GM18517 (cell line): ENCODE results near the gene SPOP.
"Not testable (repeated sequence)": the region's sequence is repeated elsewhere in the genome, so short reads cannot be mapped to it uniquely, and the experiment has no call there.

Experiments
- ATAC-seq: cut with Tn5 transposase; IDR thresholded peaks from one replicate; pipeline ENCODE4 v1.9.1; 2021; ENCODE audit warnings: mild to moderate bottlenecking, moderate library complexity; ENCODE audit not compliant: unreplicated experiment

The SPOP gene

DNA sequence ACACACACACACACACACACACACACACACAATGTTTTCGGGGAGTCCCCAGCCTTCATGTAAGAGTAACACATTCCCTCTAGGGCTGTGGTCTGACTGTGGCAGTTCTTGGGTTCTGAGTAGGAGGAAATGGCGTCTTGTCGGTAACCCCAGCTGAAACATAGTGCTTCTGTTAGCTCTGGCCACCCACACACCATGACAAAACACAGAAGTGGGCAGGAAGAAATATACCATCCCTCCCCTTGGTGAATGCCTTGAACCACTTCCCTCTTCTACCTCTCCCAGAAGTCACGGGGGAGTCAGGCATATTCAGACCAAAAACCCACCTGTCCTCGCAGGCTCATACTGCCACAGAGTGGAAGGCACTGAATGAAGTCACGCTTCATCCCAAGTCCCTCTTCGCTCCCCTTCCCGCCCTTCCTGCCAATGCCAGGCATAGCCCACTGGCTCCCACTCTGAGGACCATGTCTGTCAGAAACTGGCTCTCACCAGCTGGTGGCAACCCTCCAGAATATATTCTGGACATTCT is 18.4 kb upstream of the SPOP start:
- no peak for ATAC-seq

DNA sequence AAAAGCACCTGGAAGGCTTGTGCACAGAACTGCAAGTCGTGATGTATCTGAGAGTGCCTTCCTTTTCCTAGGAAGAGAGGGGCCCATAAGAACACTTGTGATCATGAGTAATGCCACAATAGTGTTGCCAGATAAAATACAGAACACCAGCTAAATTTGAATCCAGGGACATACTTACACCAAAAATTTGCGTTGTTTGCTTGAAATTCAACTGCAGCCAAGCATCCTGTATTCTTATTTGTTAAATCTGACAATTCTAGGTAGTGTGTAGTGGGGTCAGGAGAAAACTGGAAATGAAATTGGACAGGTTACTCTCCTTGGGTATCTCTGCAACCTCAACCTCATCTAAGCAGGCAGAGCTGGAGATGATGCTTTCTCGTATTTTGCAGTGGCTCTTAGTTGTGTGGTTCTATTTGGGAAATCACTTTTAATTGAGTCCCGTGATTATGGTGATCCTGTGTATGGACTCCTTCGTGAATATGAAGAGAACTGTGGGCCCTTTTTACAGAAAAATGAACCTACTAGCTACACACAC is 17.9 kb upstream of the SPOP start:
- ATAC-seq, result no peak

DNA sequence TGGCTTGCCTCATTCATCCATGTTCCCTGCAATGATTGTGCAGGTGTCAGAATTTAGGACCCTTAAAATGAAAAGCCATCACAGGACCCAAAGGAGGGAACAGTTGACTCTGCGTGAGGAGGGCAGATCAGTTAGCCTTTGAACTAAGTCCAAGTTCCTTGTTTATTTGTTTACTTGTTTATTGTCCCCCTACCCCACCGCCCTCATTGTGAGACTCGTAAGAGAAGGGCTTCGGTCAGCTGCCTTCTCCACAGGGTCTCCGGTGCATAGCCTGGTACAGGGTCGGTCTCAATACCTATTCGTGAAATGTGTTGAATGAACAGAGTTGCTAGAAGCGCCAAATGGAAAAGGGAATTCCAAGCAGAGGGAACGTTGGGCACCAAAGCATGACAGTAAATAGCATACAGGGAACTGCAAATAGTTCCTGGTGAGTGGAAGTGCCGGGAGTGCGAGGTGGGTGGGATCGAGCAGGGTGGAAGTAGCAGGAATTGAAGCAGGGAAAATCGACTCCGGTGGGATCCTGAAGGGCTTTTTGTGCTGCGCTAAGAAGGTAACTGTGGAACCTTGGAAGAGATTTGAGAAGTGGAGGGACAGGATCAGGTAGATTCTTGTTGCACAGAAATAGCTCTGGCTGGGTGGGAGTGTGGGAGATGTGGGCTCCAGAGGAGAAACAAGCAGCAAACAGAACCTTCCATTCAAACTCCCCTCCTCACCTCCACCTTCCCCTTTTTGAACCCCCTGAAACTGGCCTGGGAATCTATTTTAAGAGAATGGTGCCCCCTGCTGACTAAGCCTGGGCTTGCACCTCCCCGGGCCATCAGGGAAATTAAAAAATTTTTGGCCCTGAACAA is 17.2 kb upstream of the SPOP start:
- no peak for ATAC-seq

DNA sequence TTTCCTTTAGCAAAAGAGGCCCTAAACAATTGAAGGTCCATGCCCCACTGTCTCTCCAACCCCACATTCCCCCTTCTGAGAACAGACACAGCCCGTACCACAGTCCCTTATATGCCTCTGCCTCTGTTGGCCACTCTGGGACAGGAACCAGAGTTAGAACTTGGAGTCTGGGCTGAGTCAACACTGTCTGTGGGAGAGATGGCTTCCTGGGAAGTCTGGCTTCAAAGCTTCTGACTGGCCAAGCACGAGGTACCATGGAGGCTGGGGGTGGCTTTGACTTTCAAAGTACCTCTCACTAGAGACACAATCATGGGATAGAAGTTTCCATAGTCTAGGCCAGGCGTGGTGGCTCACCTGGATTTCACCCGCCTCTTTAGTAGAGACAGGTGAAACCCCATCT is 14.9 kb upstream of the SPOP start:
- no peak for ATAC-seq

GRCh38 chr17:49691677-49692191 is 13.8 kb upstream of the SPOP start:
- no peak for ATAC-seq

- no peak for ATAC-seq
Measured at GRCh38 chr17:49691086-49691676, 13.3 kb upstream of the SPOP start.

DNA sequence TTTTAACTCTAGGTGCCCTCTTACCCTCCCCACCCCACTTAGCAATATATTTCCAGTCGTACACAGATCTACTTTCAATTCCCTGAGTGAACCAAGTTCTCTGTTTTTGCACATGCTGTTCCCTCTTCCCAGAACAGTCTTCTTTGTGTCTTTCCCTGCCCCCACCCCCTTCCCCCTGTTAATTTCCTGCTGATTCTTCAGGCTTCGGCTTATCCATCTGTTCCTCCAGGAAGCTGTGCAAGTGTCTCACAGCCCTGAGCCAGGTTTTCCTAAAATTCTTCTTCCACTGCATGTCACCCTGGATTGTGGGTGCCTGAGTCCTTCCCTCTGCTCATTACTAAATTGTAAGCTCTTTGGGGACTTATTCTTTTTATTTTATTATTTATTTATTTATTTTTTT is 12.4 kb upstream of the SPOP start:
- no peak for ATAC-seq

DNA sequence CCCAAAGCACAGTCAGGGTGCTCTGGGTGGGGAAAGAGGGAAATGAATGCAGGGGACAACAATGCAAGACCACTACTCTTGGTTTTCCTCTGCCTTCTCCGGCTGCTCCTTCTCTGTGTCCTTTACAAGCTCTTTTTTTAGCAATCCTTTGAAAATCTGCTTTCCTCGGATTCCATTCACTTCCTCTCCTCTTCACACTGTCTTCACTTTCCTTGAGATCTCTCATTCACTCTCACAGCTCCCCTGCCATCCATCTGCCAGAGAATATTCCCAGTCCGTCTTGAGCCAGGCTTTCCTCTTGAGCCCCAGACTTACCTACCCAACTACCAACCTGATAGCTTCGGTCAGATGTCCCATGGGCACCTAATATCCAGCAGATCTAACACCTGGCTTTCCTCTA is 11.0 kb upstream of the SPOP start:
- ATAC-seq, result no peak

- ATAC-seq, result no peak
Measured at GRCh38 chr17:49687878-49688491, 10.1 kb upstream of the SPOP start.

- ATAC-seq, result no peak
Measured at GRCh38 chr17:49681106-49681979, 3.4 kb upstream of the SPOP start.

DNA sequence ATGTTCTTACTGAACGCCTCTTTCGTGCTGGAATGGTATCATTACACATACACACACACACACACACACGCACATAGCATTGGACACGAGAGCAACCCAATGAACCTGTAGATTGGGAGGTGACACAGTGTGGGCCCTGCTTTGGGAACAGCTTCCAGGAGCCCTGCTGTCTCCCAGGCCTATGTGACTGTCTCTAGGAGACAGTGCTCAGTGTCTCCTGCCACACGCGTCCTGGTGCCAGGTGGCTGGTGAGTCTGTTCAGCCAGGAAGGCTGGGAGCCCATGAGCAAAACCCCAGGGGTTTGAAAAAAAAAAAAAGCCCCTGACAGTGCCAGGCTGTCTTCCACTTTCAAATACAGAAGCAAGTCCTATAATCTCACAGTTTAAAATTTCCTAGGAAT is 2.4 kb upstream of the SPOP start:
- no peak for ATAC-seq

GRCh38 chr17:49677134-49677932 is 564 bp downstream of the SPOP start:
- no peak for ATAC-seq

DNA sequence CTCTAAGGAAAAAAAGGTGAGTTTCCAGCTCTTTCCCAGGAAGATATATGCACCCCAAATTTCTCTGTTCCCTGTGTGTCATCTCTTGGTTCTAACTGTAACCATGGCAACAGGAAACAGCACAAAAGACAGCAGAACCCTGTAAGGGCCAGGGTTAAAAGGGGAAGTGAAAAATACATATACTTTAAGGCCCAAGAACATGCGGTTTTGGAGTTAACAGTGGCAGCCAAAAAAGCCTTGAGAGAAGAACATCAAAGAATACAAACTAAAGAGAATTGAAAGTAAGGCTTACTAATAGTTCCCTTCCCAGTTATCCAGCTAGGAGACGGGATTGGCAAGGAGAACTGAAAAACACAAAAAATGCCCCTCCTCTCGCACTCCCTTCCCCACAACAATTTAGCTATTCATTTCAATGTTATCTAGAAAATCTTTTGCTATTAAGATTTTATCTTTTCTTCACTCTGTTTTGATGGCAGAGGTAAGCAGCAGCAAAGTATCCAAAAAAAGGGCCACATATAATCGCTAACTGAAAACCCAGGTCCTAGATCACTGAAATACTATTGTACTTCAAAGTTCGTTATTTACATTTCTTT is 1.5 kb downstream of the SPOP start:
- peak; percentile 71 for ATAC-seq

GRCh38 chr17:49674507-49674906 is 3.4 kb downstream of the SPOP start:
- no peak for ATAC-seq

DNA sequence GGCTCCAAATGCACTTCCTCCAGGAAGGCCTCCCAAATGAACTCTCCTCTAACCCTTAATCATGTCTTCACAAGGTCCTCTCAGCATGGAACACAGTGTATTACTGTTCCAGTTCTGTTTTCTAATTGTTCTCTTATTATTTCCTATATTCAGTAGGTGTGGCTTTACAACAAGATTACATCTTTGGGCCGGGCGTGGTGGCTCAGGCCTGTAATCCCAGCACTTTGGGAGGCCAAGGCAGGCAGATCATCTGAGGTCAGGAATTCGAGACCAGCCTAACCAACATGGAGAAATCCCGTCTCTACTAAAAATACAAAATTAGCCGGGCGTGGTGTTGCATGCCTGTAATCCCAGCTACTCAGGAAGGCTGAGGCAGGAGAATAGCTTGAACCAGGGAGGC is 4.2 kb downstream of the SPOP start:
- not testable (repeated sequence) for ATAC-seq

GRCh38 chr17:49670641-49671040 is 7.3 kb downstream of the SPOP start:
- ATAC-seq, result no peak

DNA sequence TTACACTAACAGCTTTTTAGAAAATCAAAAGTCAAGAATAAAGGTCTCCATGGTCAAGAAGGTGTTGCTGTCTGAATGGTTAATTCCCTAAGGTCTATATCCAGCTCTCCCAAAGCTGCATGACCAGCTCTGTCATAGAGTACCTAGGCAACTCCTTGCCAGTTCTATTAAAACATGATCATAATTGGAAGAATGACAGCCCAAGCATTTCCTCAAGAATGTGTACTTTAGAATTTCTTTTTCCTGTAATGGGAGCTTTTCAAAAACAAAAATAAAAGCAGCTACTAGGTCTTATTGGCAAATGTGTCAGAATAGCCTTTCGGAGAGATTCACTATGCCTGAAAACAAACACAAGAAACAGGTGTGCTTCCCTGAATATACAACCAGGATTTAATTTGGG is 7.9 kb downstream of the SPOP start:
- ATAC-seq, result no peak

DNA sequence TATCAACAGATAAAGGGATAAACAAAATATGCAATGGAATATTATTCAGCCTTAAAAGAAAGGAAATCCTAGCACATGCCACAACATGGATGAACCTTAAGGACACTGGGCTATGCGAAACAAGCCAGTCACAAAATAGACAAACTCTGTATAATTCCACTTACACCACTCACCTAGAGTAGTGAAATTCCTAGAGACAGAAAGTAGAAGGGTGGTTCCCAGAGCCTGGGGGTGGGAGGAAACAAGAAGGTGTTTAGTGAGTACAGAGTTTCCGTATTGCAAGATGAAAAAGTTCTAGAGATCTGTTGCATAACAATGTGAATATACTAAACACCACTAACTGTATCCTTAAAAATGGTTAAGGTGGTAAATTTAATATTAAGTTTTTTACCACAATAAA is 10.0 kb downstream of the SPOP start:
- no peak for ATAC-seq

DNA sequence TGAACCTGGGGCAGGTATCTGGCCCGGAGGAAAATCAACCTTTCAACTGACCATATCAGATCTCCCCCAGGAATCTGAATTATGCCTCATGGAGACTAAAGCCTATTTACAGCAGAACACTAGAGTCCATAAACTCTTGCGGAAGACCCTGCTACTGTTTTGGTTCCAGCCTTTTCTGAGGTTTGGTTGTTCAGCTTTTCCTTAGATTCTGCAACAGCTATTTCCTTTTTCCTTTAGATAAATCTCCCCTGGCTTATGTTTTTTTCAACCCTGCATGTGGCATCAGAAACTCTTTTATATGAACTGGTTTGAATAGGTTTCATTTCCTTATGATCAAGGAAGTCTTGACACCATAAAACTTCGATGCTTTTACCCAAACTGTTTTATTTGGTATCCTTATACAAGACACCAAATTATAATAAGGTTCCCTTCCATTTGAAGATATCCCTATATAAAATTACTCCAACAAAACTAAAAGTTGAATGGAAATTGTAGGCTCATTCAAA is 13.1 kb downstream of the SPOP start:
- no peak for ATAC-seq
